HCT116 (cell line): ENCODE measurements around the gene NDUFB7.

Source experiments
- CBX3 ChIP-seq: IDR thresholded peaks from 2 replicates; pipeline ENCODE4 v1.6.1; 2012; ENCODE audit warnings: low read depth
- EZH2 ChIP-seq: fragments of 200-600 bp; sonication (generic); IDR thresholded peaks from 2 replicates; pipeline ENCODE4 v1.6.1; 2017; ENCODE audit warnings: antibody characterized with exemption, mixed run types
- POLR2A ChIP-seq: IDR thresholded peaks from 2 replicates; pipeline ENCODE4 v1.7.0; 2011; ENCODE audit warnings: borderline replicate concordance; ENCODE audit not compliant: insufficient read depth, insufficient read length; ENCODE audit errors: extremely low read depth
- RAD21 ChIP-seq: IDR thresholded peaks from 2 replicates; pipeline ENCODE4 v1.6.1; 2012; ENCODE audit warnings: low read depth, mild to moderate bottlenecking
- SIN3A ChIP-seq: IDR thresholded peaks from 2 replicates; pipeline ENCODE4 v1.6.1; 2012; ENCODE audit warnings: low read depth
- TCF7L2 ChIP-seq: IDR thresholded peaks from 2 replicates; pipeline ENCODE4 v1.7.0; 2011; ENCODE audit warnings: borderline replicate concordance, inconsistent platforms; ENCODE audit not compliant: insufficient read depth, insufficient read length; ENCODE audit errors: extremely low read depth
- YY1 ChIP-seq: IDR thresholded peaks from 2 replicates; pipeline ENCODE4 v1.6.1; 2011; ENCODE audit warnings: low read length, low read depth, moderate library complexity, mild to moderate bottlenecking; ENCODE audit not compliant: insufficient replicate concordance; ENCODE audit errors: extremely low read depth
- ZNF274 ChIP-seq: fragments of 200-500 bp; sonication (Bioruptor generic); IDR thresholded peaks from 2 replicates; pipeline ENCODE4 v1.6.1; 2014; ENCODE audit warnings: mild to moderate bottlenecking, low read depth, low read length, inconsistent platforms
- TF ChIP-seq, protein P1 (sequence below), 3 experiments: fragments of 200-600 bp in 1 of 3; sonication (generic) in 1 of 3; IDR thresholded peaks in 2 of 3; conservative IDR thresholded peaks in 1 of 3; 2 replicates each; pipeline ENCODE4 v1.5.1; 2012 to 2017; ENCODE audit warnings: low read depth in 2 of 3, low read length in 2 of 3, antibody characterized with exemption in 1 of 3, borderline replicate concordance in 1 of 3, control low read depth in 1 of 3, mild to moderate bottlenecking in 1 of 3, mixed read lengths in 1 of 3, mixed run types in 1 of 3, moderate library complexity in 1 of 3; ENCODE audit not compliant: insufficient read depth in 1 of 3
- TF ChIP-seq, protein P2 (sequence below): IDR thresholded peaks from 2 replicates; pipeline ENCODE4 v1.6.1; 2012

DNA sequence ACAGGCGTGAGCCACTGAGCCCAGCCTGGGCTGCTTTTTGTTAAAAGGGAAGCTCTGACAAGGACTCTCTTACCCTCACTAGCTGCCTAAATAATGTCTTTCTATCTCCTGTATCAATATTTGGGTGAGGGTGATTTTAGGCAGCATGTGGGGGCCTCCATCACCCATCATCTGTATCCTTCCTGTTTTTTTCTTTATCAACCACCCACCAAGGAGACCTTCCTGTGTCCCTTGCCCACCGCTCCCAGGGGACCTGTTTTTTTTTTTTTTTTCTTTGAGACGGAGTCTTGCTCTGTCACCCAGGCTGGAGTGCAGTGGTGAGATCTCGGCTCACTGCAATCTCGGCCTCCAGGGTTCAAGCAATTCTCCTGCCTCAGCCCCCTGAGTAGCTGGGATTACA, 5.4 kb upstream of the NDUFB7 start:
- no peak for TF ChIP-seq CBX3
- TF ChIP-seq, protein P1, sequence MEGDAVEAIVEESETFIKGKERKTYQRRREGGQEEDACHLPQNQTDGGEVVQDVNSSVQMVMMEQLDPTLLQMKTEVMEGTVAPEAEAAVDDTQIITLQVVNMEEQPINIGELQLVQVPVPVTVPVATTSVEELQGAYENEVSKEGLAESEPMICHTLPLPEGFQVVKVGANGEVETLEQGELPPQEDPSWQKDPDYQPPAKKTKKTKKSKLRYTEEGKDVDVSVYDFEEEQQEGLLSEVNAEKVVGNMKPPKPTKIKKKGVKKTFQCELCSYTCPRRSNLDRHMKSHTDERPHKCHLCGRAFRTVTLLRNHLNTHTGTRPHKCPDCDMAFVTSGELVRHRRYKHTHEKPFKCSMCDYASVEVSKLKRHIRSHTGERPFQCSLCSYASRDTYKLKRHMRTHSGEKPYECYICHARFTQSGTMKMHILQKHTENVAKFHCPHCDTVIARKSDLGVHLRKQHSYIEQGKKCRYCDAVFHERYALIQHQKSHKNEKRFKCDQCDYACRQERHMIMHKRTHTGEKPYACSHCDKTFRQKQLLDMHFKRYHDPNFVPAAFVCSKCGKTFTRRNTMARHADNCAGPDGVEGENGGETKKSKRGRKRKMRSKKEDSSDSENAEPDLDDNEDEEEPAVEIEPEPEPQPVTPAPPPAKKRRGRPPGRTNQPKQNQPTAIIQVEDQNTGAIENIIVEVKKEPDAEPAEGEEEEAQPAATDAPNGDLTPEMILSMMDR (IDR thresholded peaks at IDR 0.05 in 2 of 3, conservative IDR thresholded peaks at IDR 0.05 in 1 of 3; ENCODE audit: borderline replicate concordance in 1 of 3, insufficient read depth in 1 of 3, low read depth in 2 of 3, low read length in 2 of 3) = no peak
- no peak for TF ChIP-seq TCF7L2
- no peak for TF ChIP-seq EZH2
- no peak for TF ChIP-seq YY1
- no peak for TF ChIP-seq RAD21
- TF ChIP-seq, protein P2, sequence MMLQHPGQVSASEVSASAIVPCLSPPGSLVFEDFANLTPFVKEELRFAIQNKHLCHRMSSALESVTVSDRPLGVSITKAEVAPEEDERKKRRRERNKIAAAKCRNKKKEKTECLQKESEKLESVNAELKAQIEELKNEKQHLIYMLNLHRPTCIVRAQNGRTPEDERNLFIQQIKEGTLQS = no peak
- no peak for TF ChIP-seq SIN3A
- TF ChIP-seq ZNF274 = no peak
- TF ChIP-seq POLR2A = no peak
